GM21619 (cell line): ENCODE results near the gene TAF5L.
"Not testable (repeated sequence)": the region's sequence is repeated elsewhere in the genome, so short reads cannot be mapped to it uniquely, and the experiment has no call there.

ENCODE experiments used
- ATAC-seq: cut with Tn5 transposase; IDR thresholded peaks from one replicate; pipeline ENCODE4 v1.9.1; 2021; ENCODE audit not compliant: unreplicated experiment

The TAF5L gene

DNA sequence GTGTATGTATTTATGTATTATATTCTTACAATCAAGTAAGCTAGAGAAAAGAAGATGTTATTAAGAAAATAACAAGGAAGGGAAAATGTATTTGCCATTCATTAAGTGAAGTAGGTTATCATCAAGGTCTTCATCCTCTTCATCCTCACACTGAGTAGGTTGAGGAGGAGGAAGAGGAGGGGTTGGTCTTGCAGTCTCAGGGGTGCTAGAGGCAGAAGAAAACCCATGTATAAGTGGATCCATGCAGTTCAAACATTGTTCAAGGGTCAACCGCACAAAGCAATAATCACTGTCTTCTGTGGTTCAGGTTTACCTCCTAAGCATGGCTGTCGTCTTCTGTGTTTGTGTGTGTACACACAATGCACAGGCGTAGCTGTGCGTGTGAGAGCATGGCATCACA lies 17.0 kb upstream of the TAF5L start:
- no peak for ATAC-seq

DNA sequence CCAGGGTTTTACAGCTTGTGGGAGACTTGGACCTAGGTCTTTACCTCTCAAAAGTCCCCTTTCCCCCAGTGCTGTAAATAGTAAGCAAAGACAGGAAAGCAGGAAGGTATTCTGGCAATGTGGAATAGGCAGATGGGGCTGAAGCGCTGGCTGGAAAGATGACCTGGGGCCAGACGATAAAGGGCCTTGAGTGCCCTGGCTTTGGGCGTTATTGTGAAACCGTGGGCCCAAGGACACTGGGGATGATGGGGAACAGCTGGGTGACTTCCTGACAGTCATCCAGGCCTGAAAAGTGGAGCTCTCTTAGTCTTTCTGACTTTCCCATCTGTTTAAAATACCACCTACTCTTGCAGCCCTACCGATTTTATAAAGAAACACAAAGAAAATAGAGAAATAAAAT lies 16.5 kb upstream of the TAF5L start:
- no peak for ATAC-seq

DNA sequence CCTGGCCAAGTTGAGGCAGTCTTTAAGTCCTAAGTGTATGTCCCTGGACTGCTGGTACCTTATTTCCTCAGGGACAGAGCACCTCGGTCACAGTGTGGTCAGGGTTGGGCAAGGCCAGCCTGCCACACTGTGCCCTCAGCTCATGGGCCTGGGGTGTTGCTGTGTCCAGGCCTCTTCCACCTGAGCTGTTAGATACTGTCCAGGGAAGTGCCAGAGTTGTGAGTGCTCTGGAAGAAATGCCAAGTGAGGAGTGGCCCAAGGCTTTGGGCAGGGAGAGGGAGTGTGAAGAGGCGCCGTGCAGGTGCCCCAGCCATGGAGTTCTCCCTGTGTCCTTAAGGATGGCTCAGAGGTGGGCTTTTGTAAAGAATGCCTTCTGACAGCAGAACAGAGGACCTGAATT lies 15.4 kb upstream of the TAF5L start:
- no peak for ATAC-seq

DNA sequence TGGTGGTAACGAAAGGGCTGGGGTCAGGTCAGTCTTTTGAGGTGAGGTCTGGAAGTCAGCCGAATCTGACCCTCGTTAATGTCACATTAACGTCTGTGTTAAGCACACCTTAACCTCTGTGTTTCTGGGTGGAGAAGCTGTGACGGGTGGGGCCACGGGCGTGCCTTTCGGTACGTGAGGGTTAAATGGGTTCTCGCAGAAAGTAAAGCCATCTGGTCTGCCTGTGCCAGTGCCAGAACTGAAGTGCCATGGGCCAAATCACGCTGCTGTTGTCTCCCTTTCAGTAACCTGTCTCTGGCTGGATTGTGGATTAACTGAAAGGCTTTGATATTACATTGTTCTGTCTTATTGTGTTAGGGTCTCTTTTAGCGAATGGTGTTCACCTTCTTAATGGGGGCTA lies 14.5 kb upstream of the TAF5L start:
- no peak for ATAC-seq

DNA sequence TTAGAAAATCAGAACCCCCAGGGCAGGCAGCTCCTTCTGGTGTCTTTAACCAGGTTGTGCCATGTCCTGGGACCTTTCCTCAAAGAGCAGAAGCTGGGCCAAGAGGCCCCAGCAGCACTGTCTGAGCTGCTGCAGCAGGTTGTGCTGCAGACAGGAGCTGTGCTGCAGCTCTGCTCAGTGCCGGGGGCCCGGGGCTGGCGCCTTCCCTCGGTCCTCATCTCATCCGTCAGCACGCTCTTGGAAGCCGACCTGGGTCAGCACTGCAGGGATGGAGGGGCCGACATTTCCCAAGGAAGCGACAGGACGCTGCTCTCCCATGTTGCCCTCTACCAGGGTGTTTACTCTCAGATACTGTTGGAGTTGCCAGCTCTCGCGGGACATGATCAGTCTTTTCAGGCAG lies 11.8 kb upstream of the TAF5L start:
- ATAC-seq: no peak

DNA sequence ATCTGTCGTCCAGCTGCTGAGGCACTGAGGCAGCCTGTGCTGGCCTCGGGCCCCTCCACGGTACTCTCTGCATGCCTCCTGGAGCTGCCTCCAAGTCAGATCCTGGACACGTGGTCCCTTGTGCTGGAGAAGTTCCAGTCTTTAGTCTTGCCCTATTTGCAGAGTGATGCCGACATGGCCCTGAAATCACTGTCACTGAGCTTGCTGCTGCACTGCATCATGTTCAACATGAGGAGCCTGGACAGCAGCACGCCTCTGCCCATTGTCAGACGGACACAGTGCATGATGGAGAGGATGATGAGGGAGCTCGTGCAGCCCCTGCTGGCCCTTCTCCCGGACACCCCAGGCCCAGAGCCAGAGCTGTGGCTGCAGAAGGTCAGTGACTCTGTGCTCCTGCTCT lies 10.1 kb upstream of the TAF5L start:
- ATAC-seq: no peak

DNA sequence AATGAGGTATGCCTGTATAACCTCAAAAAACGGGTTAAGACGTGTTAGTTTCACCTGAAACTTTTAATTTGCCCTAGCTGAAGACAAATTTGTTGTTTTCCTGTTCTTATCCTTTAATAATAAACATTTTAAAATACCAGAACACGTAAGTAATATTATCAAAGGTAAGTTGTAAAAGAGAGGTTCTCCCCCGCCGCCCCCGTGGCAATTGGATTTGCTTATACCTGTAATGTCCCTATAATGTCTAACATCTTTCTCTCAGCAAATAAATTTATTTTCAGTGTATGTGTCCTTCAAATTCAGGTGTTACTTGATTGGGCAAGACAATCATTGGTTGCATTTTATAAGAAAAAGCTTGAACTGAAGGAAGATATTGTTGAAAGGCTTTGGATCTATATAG lies 6.0 kb upstream of the TAF5L start:
- no peak for ATAC-seq

- no peak for ATAC-seq
Measured at GRCh38 chr1:229631148-229631547, 5.2 kb upstream of the TAF5L start.

GRCh38 chr1:229629261-229629660 lies 3.3 kb upstream of the TAF5L start:
- no peak for ATAC-seq

DNA sequence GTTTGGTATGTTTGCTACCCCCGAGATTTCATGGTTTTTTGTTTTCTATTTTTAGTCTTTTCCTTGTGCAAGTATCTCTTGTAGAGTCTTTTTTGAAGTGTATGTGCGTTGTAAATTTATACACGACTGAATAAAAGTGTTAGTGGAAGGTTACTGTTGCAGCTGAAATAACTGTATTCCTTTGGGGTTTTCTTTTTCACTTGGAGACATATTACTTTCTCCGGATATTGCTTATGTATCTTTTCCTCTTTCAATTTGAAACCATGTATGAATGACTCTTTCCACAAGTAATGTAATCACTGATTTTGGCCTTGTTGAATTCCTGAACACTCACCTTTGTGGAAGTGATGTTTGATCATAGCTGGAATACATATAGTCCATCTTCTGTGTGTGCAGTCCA lies 1.1 kb upstream of the TAF5L start:
- no peak for ATAC-seq

GRCh38 chr1:229625071-229625914 lies 629 bp downstream of the TAF5L start:
- ATAC-seq: peak; percentile 31

DNA sequence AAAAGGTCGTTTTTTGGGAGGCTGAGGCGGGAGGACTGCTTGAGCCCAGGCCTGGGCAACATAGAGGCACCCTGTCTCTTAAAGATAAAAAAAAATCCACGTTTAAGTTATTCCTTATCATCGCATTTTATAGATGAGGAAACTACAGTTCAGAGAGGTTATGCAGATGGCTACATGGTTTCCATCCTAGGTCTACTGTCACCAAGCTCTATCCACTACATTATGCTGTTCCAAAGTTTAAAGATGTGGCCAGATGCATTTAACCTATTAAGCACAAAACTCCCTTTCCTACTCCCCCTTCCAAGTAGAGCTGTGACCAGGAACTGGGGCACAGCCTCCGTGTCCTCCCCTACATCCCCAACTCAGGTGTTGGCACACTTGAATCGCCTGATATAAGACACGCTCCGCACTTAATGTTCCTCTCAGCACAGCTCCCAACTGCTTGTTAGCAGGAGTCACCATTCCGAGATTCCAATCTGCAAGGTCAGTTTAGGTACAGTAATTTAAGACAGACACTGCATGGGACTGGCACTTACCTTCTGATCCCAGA lies 1.3 kb downstream of the TAF5L start:
- ATAC-seq: no peak

DNA sequence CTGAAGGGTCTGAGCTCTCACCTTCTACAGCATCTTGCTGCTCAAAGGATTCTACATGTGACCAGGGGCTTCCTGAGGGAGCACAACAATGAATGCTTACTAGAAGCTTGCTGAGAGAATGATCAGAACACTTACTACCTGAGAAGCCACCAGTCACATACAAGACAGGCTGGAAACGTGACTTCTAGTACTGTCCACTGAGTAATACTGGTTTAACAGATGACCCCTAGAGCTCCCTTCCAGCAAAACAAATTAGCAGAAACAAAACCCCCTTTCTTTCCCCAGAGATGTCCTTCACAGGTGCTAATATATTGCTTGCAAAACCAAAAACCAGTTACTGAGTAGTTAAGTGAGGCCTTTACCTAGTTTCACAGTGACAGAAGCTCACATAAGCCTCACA lies 2.1 kb downstream of the TAF5L start:
- no peak for ATAC-seq

- no peak for ATAC-seq
Measured at GRCh38 chr1:229623225-229623624, 2.7 kb downstream of the TAF5L start.

GRCh38 chr1:229622641-229623120 lies 3.2 kb downstream of the TAF5L start:
- ATAC-seq: not testable (repeated sequence)

GRCh38 chr1:229621663-229622062 lies 4.3 kb downstream of the TAF5L start:
- ATAC-seq: no peak

DNA sequence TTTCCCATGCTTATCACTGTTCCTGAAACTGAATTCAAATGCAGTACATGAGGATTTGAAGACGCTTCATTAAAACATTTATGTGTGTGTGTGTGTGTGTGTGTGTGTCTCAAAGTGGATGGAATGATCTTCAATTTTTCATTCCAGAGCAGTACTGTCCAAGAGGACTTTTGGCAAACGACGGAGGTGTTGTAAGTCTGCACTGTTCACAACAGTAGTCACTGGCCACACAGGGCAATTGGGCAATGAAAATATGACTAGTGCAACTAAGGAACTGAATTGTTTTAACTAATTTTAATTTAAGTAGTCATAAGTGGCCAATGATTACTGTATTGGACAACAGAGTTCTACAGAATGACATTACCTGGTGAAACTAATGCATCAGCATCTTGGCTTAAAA lies 5.0 kb downstream of the TAF5L start:
- ATAC-seq: no peak

- no peak for ATAC-seq
Measured at GRCh38 chr1:229619614-229620013, 6.3 kb downstream of the TAF5L start.

- ATAC-seq: no peak
Measured at GRCh38 chr1:229619002-229619401, 6.9 kb downstream of the TAF5L start.

GRCh38 chr1:229617351-229618100 lies 8.4 kb downstream of the TAF5L start:
- no peak for ATAC-seq

DNA sequence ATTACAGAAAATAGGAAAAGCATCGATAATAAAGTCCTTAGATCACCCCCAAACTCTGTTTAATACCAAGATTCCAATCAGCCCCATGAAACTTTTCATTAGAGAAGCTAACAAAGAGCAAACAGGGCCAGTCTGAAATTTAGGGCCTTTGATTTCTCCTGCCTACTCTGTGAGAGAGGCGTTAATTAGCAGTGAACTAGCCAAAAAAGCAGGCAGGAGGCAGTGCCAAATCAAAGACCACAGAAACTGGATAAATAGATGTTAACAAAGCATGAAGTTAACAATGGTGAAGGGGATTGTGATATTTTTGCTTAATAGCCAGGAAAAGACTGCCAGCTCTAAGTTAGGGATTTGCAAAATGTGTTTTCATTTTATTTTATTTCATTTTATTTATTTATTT lies 11.2 kb downstream of the TAF5L start:
- ATAC-seq: no peak

DNA sequence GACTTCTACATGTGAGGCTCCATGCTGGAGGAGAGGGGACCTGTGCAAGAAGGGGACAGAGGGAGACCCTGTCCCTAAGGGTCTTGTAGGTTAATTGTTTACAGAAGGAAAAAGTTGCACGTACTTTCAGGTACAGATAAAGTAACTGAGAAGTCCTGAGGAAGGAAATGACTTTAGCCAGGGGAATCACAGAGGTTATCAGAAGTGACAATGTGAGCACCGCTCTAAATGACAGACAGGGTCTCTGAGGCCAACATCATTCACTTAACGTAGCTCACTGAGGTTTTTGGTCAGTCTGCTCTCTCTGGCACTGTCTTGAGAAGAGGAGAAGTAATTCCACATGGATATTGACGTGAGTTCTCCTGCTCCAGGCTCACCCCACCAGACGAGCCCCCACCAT lies 12.0 kb downstream of the TAF5L start:
- no peak for ATAC-seq
